NCI-H1092 (cell line): ENCODE measurements around the gene TEN1.

Experiments
- DNase-seq: peaks from one replicate; lab custom pipeline; 2025; lab: John Stamatoyannopoulos, UW

Gene TEN1

GRCh38 chr17:76005263-76006149, 26.5 kb downstream of the TEN1 start:
- DNase-seq = peak; percentile 49

GRCh38 chr17:76007131-76007849, 28.2 kb downstream of the TEN1 start:
- DNase-seq = no peak

- no peak for DNase-seq
Observed at GRCh38 chr17:76007850-76008165, 28.8 kb downstream of the TEN1 start.

GRCh38 chr17:76008208-76008607, 29.2 kb downstream of the TEN1 start:
- no peak for DNase-seq

GRCh38 chr17:76008630-76009425, 29.8 kb downstream of the TEN1 start:
- DNase-seq = no peak

- no peak for DNase-seq
Observed at GRCh38 chr17:76009447-76009846, 30.4 kb downstream of the TEN1 start.

- no peak for DNase-seq
Observed at GRCh38 chr17:76009969-76010661, 31.1 kb downstream of the TEN1 start.

GRCh38 chr17:76011951-76012350, 32.9 kb downstream of the TEN1 start:
- DNase-seq = no peak

GRCh38 chr17:76013377-76013932, 34.4 kb downstream of the TEN1 start:
- DNase-seq = no peak

- peak; percentile 65 for DNase-seq
Observed at GRCh38 chr17:76014100-76014924, 35.3 kb downstream of the TEN1 start.

GRCh38 chr17:76014925-76015261, 35.9 kb downstream of the TEN1 start:
- peak; percentile 40 for DNase-seq

- no peak for DNase-seq
Observed at GRCh38 chr17:76017481-76018339, 38.7 kb downstream of the TEN1 start.

- DNase-seq = no peak
Observed at GRCh38 chr17:76018340-76018680, 39.3 kb downstream of the TEN1 start.

GRCh38 chr17:76018801-76019200, 39.8 kb downstream of the TEN1 start:
- no peak for DNase-seq

- DNase-seq = no peak
Observed at GRCh38 chr17:76019833-76020467, 40.9 kb downstream of the TEN1 start.

- no peak for DNase-seq
Observed at GRCh38 chr17:76022285-76022684, 43.2 kb downstream of the TEN1 start.

GRCh38 chr17:76022973-76023899, 44.2 kb downstream of the TEN1 start:
- DNase-seq = no peak

- DNase-seq = no peak
Observed at GRCh38 chr17:76023900-76024237, 44.8 kb downstream of the TEN1 start.

- no peak for DNase-seq
Observed at GRCh38 chr17:76024353-76024752, 45.3 kb downstream of the TEN1 start.
